NCI-H2227 treated with DMSO at 0.1 percent for 48 hours (cell line): ENCODE data around the gene AADAC.
"Not testable (repeated sequence)": the region's sequence is repeated elsewhere in the genome, so short reads cannot be mapped to it uniquely, and the experiment has no call there.

Source experiments
- DNase-seq: peaks from one replicate; lab custom pipeline; 2025; lab: John Stamatoyannopoulos, UW

Gene AADAC

DNA sequence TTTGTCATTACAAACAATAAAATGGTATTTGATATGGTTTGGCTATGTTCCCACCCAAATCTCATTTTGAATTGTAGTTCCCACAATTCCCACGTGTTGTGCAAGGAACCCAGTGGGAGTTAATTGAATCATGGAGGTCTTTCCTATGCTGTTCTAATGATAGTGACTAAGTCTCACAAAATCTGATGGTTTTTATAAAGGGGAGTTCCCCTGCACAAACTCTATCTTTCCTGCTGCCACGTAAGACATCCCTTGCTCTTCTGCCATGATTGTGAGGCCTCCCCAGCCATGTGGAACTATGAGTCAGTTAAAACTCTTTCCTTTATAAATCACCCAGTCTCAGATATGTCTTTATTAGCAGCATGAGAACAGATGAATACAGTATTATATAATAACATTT is 15.4 kb upstream of the AADAC start:
- no peak for DNase-seq

GRCh38 chr3:151800431-151800830 is 13.5 kb upstream of the AADAC start:
- DNase-seq = no peak

GRCh38 chr3:151804267-151804666 is 9.6 kb upstream of the AADAC start:
- DNase-seq = no peak

DNA sequence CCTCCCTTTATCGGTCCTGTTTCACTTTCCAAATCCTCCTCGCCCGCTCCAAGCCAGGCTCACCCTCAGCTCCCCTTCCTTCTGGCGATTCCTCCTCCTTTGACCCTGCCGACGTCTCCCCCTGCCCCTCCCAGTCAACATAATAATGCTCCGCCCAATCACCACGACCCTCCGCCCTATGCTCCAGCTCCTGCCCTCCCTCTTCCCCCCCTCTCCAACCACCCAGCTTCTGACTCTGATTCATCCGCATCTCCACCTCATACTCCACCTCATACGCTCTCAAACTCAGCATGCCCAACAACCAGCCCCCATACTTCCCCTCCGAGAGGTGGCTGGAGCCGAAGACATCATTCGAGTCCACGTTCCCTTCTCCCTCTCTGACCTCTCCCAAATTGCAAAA is 7.1 kb upstream of the AADAC start:
- DNase-seq = no peak

GRCh38 chr3:151808926-151809325 is 5.0 kb upstream of the AADAC start:
- not testable (repeated sequence) for DNase-seq

DNA sequence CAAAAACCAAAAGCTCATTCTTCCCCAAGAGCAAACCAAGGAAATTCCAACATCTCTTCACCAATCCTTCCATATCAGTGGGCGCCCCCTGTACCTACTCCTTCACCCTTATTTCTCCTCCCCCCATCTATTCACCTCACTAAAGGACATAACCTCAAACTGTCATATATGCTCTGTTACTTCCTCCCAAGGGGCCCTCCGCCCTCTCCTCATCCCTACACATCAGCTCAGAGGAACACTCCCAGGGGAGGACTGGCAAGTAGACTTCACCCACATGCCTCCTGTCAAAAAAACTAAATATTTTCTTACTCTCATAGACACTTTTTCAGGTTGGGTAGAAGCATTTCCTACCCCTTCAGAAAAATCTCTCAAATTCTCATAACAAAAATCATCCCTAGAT is 2.4 kb upstream of the AADAC start:
- DNase-seq = no peak

GRCh38 chr3:151814588-151814987 is 672 bp downstream of the AADAC start:
- DNase-seq = no peak

DNA sequence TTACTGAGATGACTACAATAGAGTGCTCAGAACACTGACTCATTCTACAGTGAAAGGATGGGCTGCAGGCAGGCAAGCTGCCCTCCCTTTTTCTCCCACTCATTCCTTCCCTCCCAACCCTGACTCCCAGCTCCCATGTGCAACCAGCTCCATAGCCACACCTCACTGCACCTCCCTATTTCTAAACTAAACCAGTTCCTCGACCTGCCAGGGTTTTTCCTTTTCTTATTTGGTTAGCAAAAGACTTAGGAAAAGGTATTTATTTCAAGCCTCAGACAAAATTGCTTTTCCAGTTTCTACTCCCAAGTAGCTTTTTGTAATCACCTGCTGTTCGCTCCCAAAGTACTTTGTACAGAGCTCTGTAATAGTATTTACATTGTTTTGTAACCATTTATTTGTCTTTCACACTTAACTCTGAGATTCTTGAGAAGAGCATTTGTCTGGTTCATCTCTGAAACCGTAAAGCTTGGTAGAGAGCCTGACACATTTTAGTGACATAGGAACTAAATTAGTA is 2.2 kb downstream of the AADAC start:
- DNase-seq = no peak

DNA sequence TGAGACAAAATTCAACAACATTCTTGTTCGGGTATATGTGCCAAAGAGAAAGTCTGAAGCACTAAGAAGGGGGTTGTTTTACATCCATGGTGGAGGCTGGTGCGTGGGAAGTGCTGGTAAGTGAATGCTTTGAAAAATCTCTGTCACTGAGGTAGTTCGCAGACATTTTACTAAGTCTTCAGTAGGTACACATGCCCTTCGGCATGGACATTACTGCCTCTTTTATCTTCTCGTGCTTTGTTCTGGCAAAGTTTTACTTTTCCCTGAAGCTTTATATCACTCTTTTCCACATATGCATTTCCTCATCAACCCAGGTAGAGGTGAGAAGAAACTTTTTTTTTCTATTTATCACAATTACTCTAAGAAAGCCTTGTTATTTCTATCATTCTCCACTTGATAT is 3.6 kb downstream of the AADAC start:
- no peak for DNase-seq

DNA sequence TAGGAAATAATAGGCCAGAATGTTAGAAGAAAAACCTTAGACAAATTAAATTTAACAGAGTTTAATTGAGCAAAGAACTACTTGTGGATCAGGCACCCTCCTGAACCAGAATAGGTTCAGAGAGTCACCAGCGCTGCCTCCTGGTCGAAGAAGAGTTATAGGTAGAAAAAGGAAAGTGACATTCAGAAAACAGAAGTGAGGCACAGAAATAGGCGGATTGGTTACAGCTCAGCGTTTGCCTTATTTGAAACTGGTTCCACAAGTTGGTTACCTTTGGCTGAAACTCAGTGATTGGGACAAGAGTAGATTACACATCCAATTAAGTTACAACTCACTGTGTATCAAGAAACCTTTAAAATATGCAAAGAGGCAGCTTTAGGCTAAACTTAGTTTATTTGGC is 4.4 kb downstream of the AADAC start:
- no peak for DNase-seq

GRCh38 chr3:151819910-151820309 is 6.0 kb downstream of the AADAC start:
- no peak for DNase-seq

DNA sequence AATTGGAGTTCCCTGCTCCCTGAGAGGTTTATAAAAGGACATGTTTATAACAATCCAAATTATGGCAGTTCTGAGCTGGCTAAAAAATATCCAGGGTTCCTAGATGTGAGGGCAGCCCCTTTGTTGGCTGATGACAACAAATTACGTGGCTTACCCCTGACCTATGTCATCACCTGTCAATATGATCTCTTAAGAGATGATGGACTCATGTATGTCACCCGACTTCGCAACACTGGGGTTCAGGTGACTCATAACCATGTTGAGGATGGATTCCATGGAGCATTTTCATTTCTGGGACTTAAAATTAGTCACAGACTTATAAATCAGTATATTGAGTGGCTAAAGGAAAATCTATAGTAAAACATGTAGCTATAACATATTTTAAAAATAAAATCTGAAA is 13.9 kb downstream of the AADAC start:
- no peak for DNase-seq

- DNase-seq = no peak
Observed at GRCh38 chr3:151835751-151836525, 22.0 kb downstream of the AADAC start.

GRCh38 chr3:151837057-151837456 is 23.1 kb downstream of the AADAC start:
- DNase-seq = peak; percentile 10

GRCh38 chr3:151838574-151839312 is 24.8 kb downstream of the AADAC start:
- peak; percentile 24 for DNase-seq

DNA sequence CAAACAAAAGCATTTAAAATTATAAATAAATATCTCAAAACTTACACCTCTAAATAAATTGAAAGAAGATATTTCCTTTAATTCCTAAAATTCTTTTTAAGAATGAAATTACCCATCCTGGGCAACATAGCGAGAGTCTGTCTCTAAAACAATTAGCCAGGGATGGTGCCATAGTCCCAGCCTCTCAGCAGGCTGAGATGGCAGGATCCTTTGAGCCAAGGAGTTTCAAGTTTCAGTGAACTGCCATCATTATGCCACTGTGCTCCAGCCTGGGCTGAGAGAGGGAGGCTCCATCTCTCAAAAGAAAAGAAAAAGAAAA is 25.4 kb downstream of the AADAC start:
- no peak for DNase-seq

- DNase-seq = no peak
Observed at GRCh38 chr3:151841801-151842200, 27.9 kb downstream of the AADAC start.

GRCh38 chr3:151843275-151843674 is 29.4 kb downstream of the AADAC start:
- peak; percentile 14 for DNase-seq

- no peak for DNase-seq
Observed at GRCh38 chr3:151845306-151845905, 31.5 kb downstream of the AADAC start.

DNA sequence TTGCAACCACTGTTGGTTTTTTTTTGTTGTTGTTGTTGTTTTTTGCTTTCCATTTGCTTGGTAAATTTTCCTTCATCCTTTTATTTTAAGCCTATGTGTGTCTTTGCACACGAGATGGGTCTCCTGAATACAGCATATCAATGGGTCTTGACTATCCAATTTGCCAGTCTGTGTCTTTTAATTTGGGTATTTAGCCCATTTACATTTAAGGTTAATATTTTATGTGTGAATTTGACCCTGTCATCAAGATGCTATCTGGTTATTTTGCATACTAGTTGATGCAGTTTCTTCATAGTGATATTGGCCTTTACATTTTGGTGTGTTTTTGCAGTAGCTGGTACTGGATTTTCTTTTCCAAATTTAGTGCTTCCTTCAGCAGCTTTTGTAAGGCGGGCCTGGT is 36.1 kb downstream of the AADAC start:
- DNase-seq = not testable (repeated sequence)

DNA sequence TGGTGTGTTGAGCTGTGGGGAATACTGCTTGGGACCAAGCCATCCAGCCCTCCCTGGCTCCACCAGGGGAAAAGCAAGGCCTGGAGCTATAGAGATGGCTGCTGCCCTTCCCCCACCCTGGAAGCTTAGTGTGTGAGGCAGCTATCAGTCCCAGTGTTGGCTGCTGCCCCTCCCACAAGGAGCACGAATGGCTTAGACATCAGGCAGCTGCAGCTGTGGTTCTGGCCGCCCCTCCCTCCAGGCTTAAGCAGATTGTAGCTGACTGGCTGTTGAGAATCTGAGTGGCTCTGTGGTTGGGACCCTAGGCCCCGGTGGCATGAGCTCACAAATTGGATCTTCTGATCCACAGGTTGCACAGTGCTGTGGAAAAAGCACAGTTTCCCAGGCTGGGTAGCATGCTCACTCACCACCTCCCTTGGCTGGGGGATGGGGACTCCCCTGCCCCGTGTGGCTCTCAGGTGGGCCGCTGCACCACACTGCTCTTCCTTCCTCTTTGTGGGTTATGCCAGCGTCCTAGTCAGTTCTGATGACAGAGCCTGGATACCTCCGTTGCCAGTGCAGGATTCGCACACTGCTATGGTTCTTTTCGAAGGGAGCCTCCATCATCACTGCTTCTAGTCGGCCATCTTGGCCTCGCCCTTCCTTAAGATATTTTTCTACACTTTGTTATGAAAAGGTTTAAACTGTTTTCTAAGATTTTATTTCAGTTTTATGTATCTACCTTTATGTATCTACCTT is 38.3 kb downstream of the AADAC start:
- DNase-seq = no peak

- DNase-seq = no peak
Observed at GRCh38 chr3:151856118-151856517, 42.2 kb downstream of the AADAC start.
